Stimulated activated naive CD4-positive, alpha-beta T cell (primary cell): ENCODE data around the gene DHRS1.
"Not testable (repeated sequence)": the region's sequence is repeated elsewhere in the genome, so short reads cannot be mapped to it uniquely, and the experiment has no call there.

Experiments
- DNase-seq, 6 experiments: peaks; one replicate each; lab custom pipeline; 2025; lab: John Stamatoyannopoulos, UW

Gene DHRS1

GRCh38 chr14:24247422-24247821, 52.2 kb downstream of the DHRS1 start:
- DNase-seq = no peak

- DNase-seq = no peak
Measured at GRCh38 chr14:24246765-24247212, 52.8 kb downstream of the DHRS1 start.

- not testable (repeated sequence) for DNase-seq
Measured at GRCh38 chr14:24245350-24245749, 54.2 kb downstream of the DHRS1 start.

- peak in 1 of 6 experiments; percentile 25 for DNase-seq
Measured at GRCh38 chr14:24243336-24243836, 56.2 kb downstream of the DHRS1 start.

- peak in 4 of 6 experiments; percentile 92 to 99 (median 96) for DNase-seq
Measured at GRCh38 chr14:24241829-24242443, 57.6 kb downstream of the DHRS1 start.
